ENCODE data around the gene PRMT9.

Gene PRMT9

DNA sequence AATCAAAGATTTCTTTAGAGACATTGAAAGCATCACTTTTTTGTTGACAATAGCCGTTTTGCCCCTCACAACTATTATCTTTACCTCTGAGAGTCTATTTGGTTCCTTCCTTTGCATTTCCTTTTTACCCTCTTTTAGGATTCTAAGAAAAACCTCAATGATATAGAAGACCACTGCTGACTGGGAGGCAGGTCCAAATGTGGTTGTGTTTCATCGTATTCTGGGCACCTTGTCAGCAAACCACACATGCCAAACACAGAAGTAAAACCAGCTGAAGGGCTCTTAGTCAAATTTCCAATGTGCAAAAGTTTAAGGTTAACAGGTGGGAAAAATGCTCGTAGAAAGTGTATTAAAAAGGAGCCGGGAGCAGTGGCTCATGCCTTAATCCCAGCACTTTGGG, 5.1 kb upstream of the PRMT9 start:
- Histone ChIP-seq H3K36me3 (ENCODE audit: insufficient read depth, low read length) (no peaks in the 10 kb centered on the region; the same call in 1 of the 2 replicates), H3K79me2 (ENCODE audit: insufficient read depth, low read length) (0 out of 2 replicates have a peak, but pooled peaks cover 4% of the 10 kb centered on the region), H2AFZ (ENCODE audit: low read depth, low read length) (no peak overlapping the region; the same call in 1 of the 2 replicates), H3K4me3 (ENCODE audit: low read depth in 1 of 2, low read length in 2 of 2) (no peak overlapping the region), H3K9me3 (ENCODE audit: insufficient read depth, low read length, severe bottlenecking) (no peaks in the 10 kb centered on the region), H3K27me3 (ENCODE audit: insufficient read depth, low read length, poor library complexity) (no peaks in the 10 kb centered on the region), H3K4me1 (ENCODE audit: insufficient read depth, low read length) (peaks cover 32% of the 10 kb centered on the region), H3K9ac (ENCODE audit: low read depth, low read length) (peak overlapping the region; percentile 9; the same call in 1 of the 2 replicates), H3K27ac (ENCODE audit: low read length) (no peak overlapping the region; the same call in 1 of the 2 replicates), H3K4me2 (ENCODE audit: insufficient read depth, low read length) (peak overlapping the region; percentile 50), H4K20me1 (ENCODE audit: insufficient read depth, low read length) (no peaks in the 10 kb centered on the region)
- no peak for TF ChIP-seq EZH2 (IDR thresholded peaks at IDR 0.05; ENCODE audit: borderline replicate concordance, low read depth, low read length, severe bottlenecking)
- TF ChIP-seq, protein P1, sequence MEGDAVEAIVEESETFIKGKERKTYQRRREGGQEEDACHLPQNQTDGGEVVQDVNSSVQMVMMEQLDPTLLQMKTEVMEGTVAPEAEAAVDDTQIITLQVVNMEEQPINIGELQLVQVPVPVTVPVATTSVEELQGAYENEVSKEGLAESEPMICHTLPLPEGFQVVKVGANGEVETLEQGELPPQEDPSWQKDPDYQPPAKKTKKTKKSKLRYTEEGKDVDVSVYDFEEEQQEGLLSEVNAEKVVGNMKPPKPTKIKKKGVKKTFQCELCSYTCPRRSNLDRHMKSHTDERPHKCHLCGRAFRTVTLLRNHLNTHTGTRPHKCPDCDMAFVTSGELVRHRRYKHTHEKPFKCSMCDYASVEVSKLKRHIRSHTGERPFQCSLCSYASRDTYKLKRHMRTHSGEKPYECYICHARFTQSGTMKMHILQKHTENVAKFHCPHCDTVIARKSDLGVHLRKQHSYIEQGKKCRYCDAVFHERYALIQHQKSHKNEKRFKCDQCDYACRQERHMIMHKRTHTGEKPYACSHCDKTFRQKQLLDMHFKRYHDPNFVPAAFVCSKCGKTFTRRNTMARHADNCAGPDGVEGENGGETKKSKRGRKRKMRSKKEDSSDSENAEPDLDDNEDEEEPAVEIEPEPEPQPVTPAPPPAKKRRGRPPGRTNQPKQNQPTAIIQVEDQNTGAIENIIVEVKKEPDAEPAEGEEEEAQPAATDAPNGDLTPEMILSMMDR (IDR thresholded peaks at IDR 0.05; ENCODE audit: borderline replicate concordance, extremely low read depth, low read length, poor library complexity, severe bottlenecking) = no peak
- ATAC-seq (ENCODE audit: insufficient read depth, low read depth) (peak; percentile 87), DNase-seq (peak; percentile 73)

GRCh38 chr4:147683188-147683591, 773 bp downstream of the PRMT9 start:
- Histone ChIP-seq H4K20me1 (ENCODE audit: insufficient read depth, low read length) (peaks cover 4% of the 10 kb centered on the region; the same call in 1 of the 2 replicates), H3K4me3 (ENCODE audit: low read depth in 1 of 2, low read length in 2 of 2) (peak overlapping the region; percentile 96 to 98), H3K4me1 (ENCODE audit: insufficient read depth, low read length) (peaks cover 24% of the 10 kb centered on the region), H3K36me3 (ENCODE audit: insufficient read depth, low read length) (peaks cover 14% of the 10 kb centered on the region), H3K79me2 (ENCODE audit: insufficient read depth, low read length) (peaks cover 36% of the 10 kb centered on the region), H3K9me3 (ENCODE audit: insufficient read depth, low read length, severe bottlenecking) (no peaks in the 10 kb centered on the region), H2AFZ (ENCODE audit: low read depth, low read length) (peak overlapping the region; percentile 100), H3K4me2 (ENCODE audit: insufficient read depth, low read length) (peak overlapping the region; percentile 94), H3K27me3 (ENCODE audit: insufficient read depth, low read length, poor library complexity) (no peaks in the 10 kb centered on the region), H3K27ac (ENCODE audit: low read length) (peak overlapping the region; percentile 90), H3K9ac (ENCODE audit: low read depth, low read length) (peak overlapping the region; percentile 95)
- TF ChIP-seq, protein P1 (IDR thresholded peaks at IDR 0.05; ENCODE audit: borderline replicate concordance, extremely low read depth, low read length, poor library complexity, severe bottlenecking) = no peak
- no peak for TF ChIP-seq EZH2 (IDR thresholded peaks at IDR 0.05; ENCODE audit: borderline replicate concordance, low read depth, low read length, severe bottlenecking)
- DNase-seq (peak; percentile 23), ATAC-seq (ENCODE audit: insufficient read depth, low read depth) (peak; percentile 21; the same call in 1 of the 3 replicates)

GRCh38 chr4:147682755-147683154, 1.2 kb downstream of the PRMT9 start:
- H3K9me3 ChIP-seq (ENCODE audit: insufficient read depth, low read length, severe bottlenecking) = no peaks in the 10 kb centered on the region
- H3K79me2 ChIP-seq (ENCODE audit: insufficient read depth, low read length) = peaks cover 39% of the 10 kb centered on the region
- peak overlapping the region; percentile 96 to 98; a peak in 3 of 4 replicates for H3K4me3 ChIP-seq (ENCODE audit: low read depth in 1 of 2, low read length in 2 of 2)
- DNase-seq = no peak
- peaks cover 22% of the 10 kb centered on the region for H3K4me1 ChIP-seq (ENCODE audit: insufficient read depth, low read length)
- H3K27ac ChIP-seq (ENCODE audit: low read length) = no peak overlapping the region; the same call in 1 of the 2 replicates
- H4K20me1 ChIP-seq (ENCODE audit: insufficient read depth, low read length) = peaks cover 4% of the 10 kb centered on the region; the same call in 1 of the 2 replicates
- H3K4me2 ChIP-seq (ENCODE audit: insufficient read depth, low read length) = peak overlapping the region; percentile 94
- no peaks in the 10 kb centered on the region for H3K27me3 ChIP-seq (ENCODE audit: insufficient read depth, low read length, poor library complexity)
- H3K36me3 ChIP-seq (ENCODE audit: insufficient read depth, low read length) = peaks cover 15% of the 10 kb centered on the region
- no peak for TF ChIP-seq EZH2 (IDR thresholded peaks at IDR 0.05; ENCODE audit: borderline replicate concordance, low read depth, low read length, severe bottlenecking)
- TF ChIP-seq, protein P1 (IDR thresholded peaks at IDR 0.05; ENCODE audit: borderline replicate concordance, extremely low read depth, low read length, poor library complexity, severe bottlenecking) = no peak
- H3K9ac ChIP-seq (ENCODE audit: low read depth, low read length) = peak overlapping the region; percentile 95
- ATAC-seq (ENCODE audit: insufficient read depth, low read depth) = no peak
- H2AFZ ChIP-seq (ENCODE audit: low read depth, low read length) = peak overlapping the region; percentile 100
